Tibial nerve (tissue), 4 donors: ENCODE measurements around the gene CAMKMT.

Source experiments
- EP300 ChIP-seq, 2 donors: sonication (generic); formaldehyde crosslinking; IDR thresholded peaks; one replicate each; pipeline ENCODE4 v1.6.1; 2017; ENCODE audit warnings: antibody characterized with exemption in 2 of 2, mild to moderate bottlenecking in 1 of 2
- POLR2A ChIP-seq, 2 donors: fragments of 450-650 bp; IDR thresholded peaks; one replicate each; pipeline ENCODE4 v1.6.1; 2017; ENCODE audit warnings: antibody characterized with exemption in 2 of 2, mild to moderate bottlenecking in 2 of 2, moderate library complexity in 2 of 2
- TF ChIP-seq, protein P1 (sequence below), 5 experiments: fragments of 200-600 bp in 3 of 5; fragments of 450-650 bp in 2 of 5; sonication (generic) in 3 of 5; IDR thresholded peaks; one replicate each; pipeline ENCODE4 v1.5.1; 2016 to 2019; ENCODE audit warnings: antibody characterized with exemption in 5 of 5, mild to moderate bottlenecking in 3 of 5, moderate library complexity in 2 of 5

- TF ChIP-seq, protein P1, sequence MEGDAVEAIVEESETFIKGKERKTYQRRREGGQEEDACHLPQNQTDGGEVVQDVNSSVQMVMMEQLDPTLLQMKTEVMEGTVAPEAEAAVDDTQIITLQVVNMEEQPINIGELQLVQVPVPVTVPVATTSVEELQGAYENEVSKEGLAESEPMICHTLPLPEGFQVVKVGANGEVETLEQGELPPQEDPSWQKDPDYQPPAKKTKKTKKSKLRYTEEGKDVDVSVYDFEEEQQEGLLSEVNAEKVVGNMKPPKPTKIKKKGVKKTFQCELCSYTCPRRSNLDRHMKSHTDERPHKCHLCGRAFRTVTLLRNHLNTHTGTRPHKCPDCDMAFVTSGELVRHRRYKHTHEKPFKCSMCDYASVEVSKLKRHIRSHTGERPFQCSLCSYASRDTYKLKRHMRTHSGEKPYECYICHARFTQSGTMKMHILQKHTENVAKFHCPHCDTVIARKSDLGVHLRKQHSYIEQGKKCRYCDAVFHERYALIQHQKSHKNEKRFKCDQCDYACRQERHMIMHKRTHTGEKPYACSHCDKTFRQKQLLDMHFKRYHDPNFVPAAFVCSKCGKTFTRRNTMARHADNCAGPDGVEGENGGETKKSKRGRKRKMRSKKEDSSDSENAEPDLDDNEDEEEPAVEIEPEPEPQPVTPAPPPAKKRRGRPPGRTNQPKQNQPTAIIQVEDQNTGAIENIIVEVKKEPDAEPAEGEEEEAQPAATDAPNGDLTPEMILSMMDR (IDR thresholded peaks at IDR 0.05): no peak
- TF ChIP-seq POLR2A (IDR thresholded peaks at IDR 0.05) (no peak), EP300 (IDR thresholded peaks at IDR 0.05) (no peak)
Observed at GRCh38 chr2:44551497-44551896, 189.8 kb downstream of the CAMKMT start.
